Caco-2 (cell line): ENCODE measurements around the gene PIMREG. TPM values are rescaled to one million over a fixed set of nuclear protein-coding genes. Genes with fewer than 3 reads are reported as not detected.

Source experiments
- BruUV-seq: library from RNA; stranded (reverse); fragments of 400-500 nt; replicated peaks from 2 replicates; lab custom pipeline; 2021; lab: Mats Ljungman, UMichigan
- CTCF ChIA-PET: fragments of 300-600 bp; sonication (Branson Sonifier 250); formaldehyde crosslinking; loops from one replicate; lab custom pipeline; 2022; ENCODE audit warnings: antibody characterized with exemption; lab: Charles Lee
- POLR2A ChIA-PET: fragments of 300-600 bp; sonication (Branson Sonifier 250); formaldehyde crosslinking; loops from one replicate; lab custom pipeline; 2022; ENCODE audit warnings: antibody characterized with exemption; lab: Charles Lee
- DNase-seq, 2 experiments: peaks; one replicate each; pipeline versions ENCODE4 v3.0.0 to v3.0.0-alpha.2; 2020 to 2022
- H3K27me3 ChIP-seq: replicated peaks from 2 replicates; pipeline ENCODE4 v1.6.0; 2011; ENCODE audit warnings: low read length; ENCODE audit not compliant: control insufficient read depth, insufficient read depth
- H3K36me3 ChIP-seq: 2 replicates; pipeline ENCODE4 v1.5.1; 2011; ENCODE audit warnings: low read length; ENCODE audit not compliant: control insufficient read depth, insufficient read depth
- H3K4me1 ChIP-seq: fragments of 250-450 bp; sonication (Bioruptor Pico); 2 replicates; pipeline ENCODE4 v1.5.1; 2020; ENCODE audit warnings: mild to moderate bottlenecking
- H3K4me3 ChIP-seq: 2 replicates; pipeline ENCODE4 v1.5.1; 2011; ENCODE audit warnings: low read depth, mild to moderate bottlenecking, control low read depth, low read length
- H3K9me3 ChIP-seq: fragments of 250-450 bp; sonication (Bioruptor Pico); 2 replicates; pipeline ENCODE4 v1.5.1; 2020; ENCODE audit warnings: mild to moderate bottlenecking, moderate library complexity
- H3K27ac Mint-ChIP-seq: one replicate; pipeline ENCODE4 v1.8.0; 2022; ENCODE audit warnings: mixed read lengths; ENCODE audit not compliant: unreplicated experiment
- H3K27me3 Mint-ChIP-seq: one replicate; pipeline ENCODE4 v1.8.0; 2022; ENCODE audit warnings: mixed read lengths; ENCODE audit not compliant: insufficient read depth, unreplicated experiment
- H3K36me3 Mint-ChIP-seq: one replicate; pipeline ENCODE4 v1.8.0; 2022; ENCODE audit warnings: mild to moderate bottlenecking, mixed read lengths; ENCODE audit not compliant: insufficient read depth, unreplicated experiment
- H3K4me1 Mint-ChIP-seq: one replicate; pipeline ENCODE4 v1.8.0; 2022; ENCODE audit warnings: low read depth, mixed read lengths; ENCODE audit not compliant: unreplicated experiment
- H3K4me3 Mint-ChIP-seq: one replicate; pipeline ENCODE4 v1.8.0; 2022; ENCODE audit warnings: mild to moderate bottlenecking, moderate library complexity, mixed read lengths; ENCODE audit not compliant: unreplicated experiment
- H3K9me3 Mint-ChIP-seq: one replicate; pipeline ENCODE4 v1.8.0; 2022; ENCODE audit warnings: mixed read lengths; ENCODE audit not compliant: unreplicated experiment
- intact Hi-C: fragments of 100-400 bp; cut with micrococcal nuclease; formaldehyde crosslinking; loops from one replicate; pipeline ENCODE4 v1.10.0; 2022; ENCODE audit not compliant: unreplicated experiment
- total RNA-seq: library from RNA; stranded (reverse); gene quantifications from 2 replicates; pipeline ENCODE4 v1.2.3, GENCODE V29; 2022
- TF ChIP-seq, protein P1 (sequence below), 2 experiments: fragments of 200-600 bp in 1 of 2; IDR thresholded peaks; 1 replicate in 1 of 2; 2 replicates in 1 of 2; pipeline versions ENCODE4 v1.5.1 to v1.8.0; 2011 to 2022; ENCODE audit warnings: antibody characterized with exemption in 1 of 2, control low read depth in 1 of 2, inconsistent platforms in 1 of 2, low read depth in 1 of 2, low read length in 1 of 2, mild to moderate bottlenecking in 1 of 2, moderate library complexity in 1 of 2; ENCODE audit not compliant: insufficient read depth in 1 of 2, severe bottlenecking in 1 of 2, unreplicated experiment in 1 of 2

The PIMREG gene
- total RNA-seq, 1 experiment from 2014 or later: 15.8 TPM

- Histone ChIP-seq H3K27me3 (no peaks in the 10 kb centered on the region), H3K36me3 (no peaks in the 10 kb centered on the region), H3K4me3 (no peak overlapping the region), H3K4me1 (no peaks in the 10 kb centered on the region), H3K9me3 (no peaks in the 10 kb centered on the region)
- Mint-ChIP-seq H3K4me1 (no peaks in the 10 kb centered on the region), H3K27ac (no peak overlapping the region), H3K36me3 (no peaks in the 10 kb centered on the region), H3K27me3 (peaks cover 7% of the 10 kb centered on the region), H3K9me3 (no peaks in the 10 kb centered on the region), H3K4me3 (no peak overlapping the region)
- intact Hi-C loops: no loop called here
- POLR2A ChIA-PET: no interaction called here
- no TSS peak for BruUV-seq
- TF ChIP-seq, protein P1, sequence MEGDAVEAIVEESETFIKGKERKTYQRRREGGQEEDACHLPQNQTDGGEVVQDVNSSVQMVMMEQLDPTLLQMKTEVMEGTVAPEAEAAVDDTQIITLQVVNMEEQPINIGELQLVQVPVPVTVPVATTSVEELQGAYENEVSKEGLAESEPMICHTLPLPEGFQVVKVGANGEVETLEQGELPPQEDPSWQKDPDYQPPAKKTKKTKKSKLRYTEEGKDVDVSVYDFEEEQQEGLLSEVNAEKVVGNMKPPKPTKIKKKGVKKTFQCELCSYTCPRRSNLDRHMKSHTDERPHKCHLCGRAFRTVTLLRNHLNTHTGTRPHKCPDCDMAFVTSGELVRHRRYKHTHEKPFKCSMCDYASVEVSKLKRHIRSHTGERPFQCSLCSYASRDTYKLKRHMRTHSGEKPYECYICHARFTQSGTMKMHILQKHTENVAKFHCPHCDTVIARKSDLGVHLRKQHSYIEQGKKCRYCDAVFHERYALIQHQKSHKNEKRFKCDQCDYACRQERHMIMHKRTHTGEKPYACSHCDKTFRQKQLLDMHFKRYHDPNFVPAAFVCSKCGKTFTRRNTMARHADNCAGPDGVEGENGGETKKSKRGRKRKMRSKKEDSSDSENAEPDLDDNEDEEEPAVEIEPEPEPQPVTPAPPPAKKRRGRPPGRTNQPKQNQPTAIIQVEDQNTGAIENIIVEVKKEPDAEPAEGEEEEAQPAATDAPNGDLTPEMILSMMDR (IDR thresholded peaks at IDR 0.05; ENCODE audit: insufficient read depth in 1 of 2, low read depth in 1 of 2, low read length in 1 of 2, severe bottlenecking in 1 of 2, unreplicated experiment in 1 of 2): no peak
- CTCF ChIA-PET: no interaction called here
- DNase-seq: no peak
Measured at GRCh38 chr17:6492892-6493674, 48.8 kb downstream of the PIMREG start.

DNA sequence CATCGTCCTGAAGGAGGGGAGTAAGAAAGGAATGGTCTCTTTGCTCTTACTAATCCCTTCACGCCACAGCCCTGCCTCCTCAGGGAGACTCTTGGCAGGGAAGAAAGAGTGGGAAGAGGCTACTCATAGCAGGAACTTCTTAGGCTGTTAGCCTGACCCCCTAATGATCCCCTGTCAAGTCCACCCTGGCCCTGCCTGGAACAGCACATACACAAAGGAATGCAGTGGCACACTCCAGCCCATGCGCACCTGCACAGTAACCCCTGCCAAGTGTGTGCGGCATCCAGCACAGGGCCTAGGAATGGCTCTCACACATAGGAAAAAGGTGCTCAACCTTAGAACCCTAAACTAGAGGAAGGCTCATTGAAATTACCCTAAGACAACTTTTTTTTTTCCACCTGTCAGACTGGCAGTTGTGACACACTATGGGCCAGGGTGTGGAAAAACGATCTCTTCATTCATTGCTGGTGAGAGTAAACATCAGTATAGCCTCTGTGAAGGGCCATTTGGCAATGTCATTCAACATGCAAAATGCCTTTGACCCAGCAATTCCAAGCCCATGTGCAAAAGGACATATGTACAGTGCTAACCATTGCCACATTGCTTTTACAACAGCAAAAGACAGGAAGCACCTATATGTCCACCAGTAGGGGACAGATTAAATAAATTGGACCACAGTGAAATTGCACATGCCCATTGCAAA lies 50.1 kb downstream of the PIMREG start:
- ChIA-PET CTCF (no interaction called here), POLR2A (no interaction called here)
- H3K4me1 ChIP-seq: no peaks in the 10 kb centered on the region
- H3K36me3 ChIP-seq: no peaks in the 10 kb centered on the region
- no peaks in the 10 kb centered on the region for H3K27me3 ChIP-seq
- H3K9me3 ChIP-seq: no peaks in the 10 kb centered on the region
- Mint-ChIP-seq H3K9me3 (no peaks in the 10 kb centered on the region), H3K27me3 (peaks cover 7% of the 10 kb centered on the region), H3K36me3 (no peaks in the 10 kb centered on the region), H3K27ac (no peak overlapping the region), H3K4me1 (no peaks in the 10 kb centered on the region), H3K4me3 (no peak overlapping the region)
- TF ChIP-seq, protein P1 (IDR thresholded peaks at IDR 0.05; ENCODE audit: insufficient read depth in 1 of 2, low read depth in 1 of 2, low read length in 1 of 2, severe bottlenecking in 1 of 2, unreplicated experiment in 1 of 2): no peak
- no peak for DNase-seq
- intact Hi-C loops: no loop called here
- H3K4me3 ChIP-seq: no peak overlapping the region
- BruUV-seq: no TSS peak

GRCh38 chr17:6495450-6496115 lies 51.3 kb downstream of the PIMREG start:
- no peak overlapping the region for H3K27ac Mint-ChIP-seq
- peaks cover 7% of the 10 kb centered on the region for H3K27me3 Mint-ChIP-seq
- CTCF ChIA-PET: interaction anchor here (0.6 kb wide), 1 partner anchor 60 kb away, joined by 5 read pairs; no protein-coding TSS in a partner anchor
- H3K9me3 Mint-ChIP-seq: no peaks in the 10 kb centered on the region
- no peaks in the 10 kb centered on the region for H3K9me3 ChIP-seq
- no peaks in the 10 kb centered on the region for H3K27me3 ChIP-seq
- intact Hi-C loops: no loop called here
- H3K36me3 Mint-ChIP-seq: no peaks in the 10 kb centered on the region
- BruUV-seq: no TSS peak
- no peak overlapping the region for H3K4me3 Mint-ChIP-seq
- H3K4me1 ChIP-seq: no peaks in the 10 kb centered on the region
- no peak for DNase-seq
- no peaks in the 10 kb centered on the region for H3K36me3 ChIP-seq
- H3K4me1 Mint-ChIP-seq: no peaks in the 10 kb centered on the region
- TF ChIP-seq, protein P1 (IDR thresholded peaks at IDR 0.05; ENCODE audit: insufficient read depth in 1 of 2, low read depth in 1 of 2, low read length in 1 of 2, severe bottlenecking in 1 of 2, unreplicated experiment in 1 of 2): no peak
- POLR2A ChIA-PET: no interaction called here
- no peak overlapping the region for H3K4me3 ChIP-seq
